Astrocyte (in vitro differentiated cells and primary cell): ENCODE measurements around the gene CNST.

Source experiments
- EZH2 ChIP-seq: IDR thresholded peaks from 2 replicates; pipeline ENCODE4 v1.6.1; 2012; ENCODE audit warnings: mild to moderate bottlenecking, low read length, inconsistent platforms; ENCODE audit not compliant: insufficient read depth
- TF ChIP-seq, protein P1 (sequence below): IDR thresholded peaks from 2 replicates; pipeline ENCODE4 v1.5.1; 2011; ENCODE audit warnings: low read depth, mild to moderate bottlenecking, inconsistent platforms, low read length, moderate library complexity; ENCODE audit not compliant: insufficient read depth

DNA sequence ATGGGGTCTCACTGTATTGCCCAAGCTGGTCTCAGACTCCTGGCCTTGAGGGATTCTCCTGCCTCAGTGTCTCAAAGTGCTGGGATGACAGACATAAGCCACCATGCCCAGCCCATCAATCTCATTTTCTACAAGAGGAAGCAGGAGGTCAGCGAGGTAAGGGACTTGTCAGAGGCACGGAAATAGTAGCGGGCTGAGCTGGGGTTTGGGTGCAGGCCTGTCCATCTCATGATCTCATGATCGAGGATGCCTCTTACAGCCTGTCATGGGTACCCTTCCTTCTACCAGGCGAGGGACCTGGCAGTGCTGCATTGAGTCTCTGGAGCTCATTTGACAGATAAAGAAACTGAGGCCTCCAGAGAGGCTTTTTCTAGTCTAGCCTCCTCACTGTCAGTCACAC lies 129.4 kb downstream of the CNST start:
- TF ChIP-seq EZH2 = no peak
- TF ChIP-seq, protein P1, sequence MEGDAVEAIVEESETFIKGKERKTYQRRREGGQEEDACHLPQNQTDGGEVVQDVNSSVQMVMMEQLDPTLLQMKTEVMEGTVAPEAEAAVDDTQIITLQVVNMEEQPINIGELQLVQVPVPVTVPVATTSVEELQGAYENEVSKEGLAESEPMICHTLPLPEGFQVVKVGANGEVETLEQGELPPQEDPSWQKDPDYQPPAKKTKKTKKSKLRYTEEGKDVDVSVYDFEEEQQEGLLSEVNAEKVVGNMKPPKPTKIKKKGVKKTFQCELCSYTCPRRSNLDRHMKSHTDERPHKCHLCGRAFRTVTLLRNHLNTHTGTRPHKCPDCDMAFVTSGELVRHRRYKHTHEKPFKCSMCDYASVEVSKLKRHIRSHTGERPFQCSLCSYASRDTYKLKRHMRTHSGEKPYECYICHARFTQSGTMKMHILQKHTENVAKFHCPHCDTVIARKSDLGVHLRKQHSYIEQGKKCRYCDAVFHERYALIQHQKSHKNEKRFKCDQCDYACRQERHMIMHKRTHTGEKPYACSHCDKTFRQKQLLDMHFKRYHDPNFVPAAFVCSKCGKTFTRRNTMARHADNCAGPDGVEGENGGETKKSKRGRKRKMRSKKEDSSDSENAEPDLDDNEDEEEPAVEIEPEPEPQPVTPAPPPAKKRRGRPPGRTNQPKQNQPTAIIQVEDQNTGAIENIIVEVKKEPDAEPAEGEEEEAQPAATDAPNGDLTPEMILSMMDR = no peak
